CD4-positive, alpha-beta T cell treated with Interleukin-4 for 4 hours (primary cell): ENCODE results near the gene TMEM150A.
A peak's percentile ranks its signal among the peaks of the same experiment; 100 is the strongest.
"Not testable (repeated sequence)": the region's sequence is repeated elsewhere in the genome, so short reads cannot be mapped to it uniquely, and the experiment has no call there.

Source experiments
- DNase-seq: peaks from one replicate; pipeline ENCODE4 v3.0.0-alpha.2; 2020

Gene TMEM150A

DNA sequence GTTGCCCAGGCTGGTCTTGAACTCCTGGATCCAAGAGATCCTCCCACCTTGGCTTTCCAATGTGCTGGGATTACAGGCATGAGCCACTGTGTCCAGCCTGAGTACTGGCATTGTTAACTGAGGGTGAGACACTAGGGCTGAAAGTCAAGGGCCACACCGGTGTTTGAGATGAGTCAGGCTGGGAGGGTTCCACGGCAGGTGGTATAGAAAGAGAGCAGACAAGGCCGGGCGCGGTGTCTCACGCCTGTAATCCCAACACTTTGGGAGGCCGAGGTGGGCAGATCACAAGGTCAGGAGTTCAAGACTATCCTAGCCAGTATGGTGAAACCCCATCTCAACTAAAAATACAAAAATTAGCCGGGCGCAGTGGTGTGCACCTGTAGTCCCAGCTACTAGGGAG lies 10.2 kb downstream of the TMEM150A start:
- not testable (repeated sequence) for DNase-seq

DNA sequence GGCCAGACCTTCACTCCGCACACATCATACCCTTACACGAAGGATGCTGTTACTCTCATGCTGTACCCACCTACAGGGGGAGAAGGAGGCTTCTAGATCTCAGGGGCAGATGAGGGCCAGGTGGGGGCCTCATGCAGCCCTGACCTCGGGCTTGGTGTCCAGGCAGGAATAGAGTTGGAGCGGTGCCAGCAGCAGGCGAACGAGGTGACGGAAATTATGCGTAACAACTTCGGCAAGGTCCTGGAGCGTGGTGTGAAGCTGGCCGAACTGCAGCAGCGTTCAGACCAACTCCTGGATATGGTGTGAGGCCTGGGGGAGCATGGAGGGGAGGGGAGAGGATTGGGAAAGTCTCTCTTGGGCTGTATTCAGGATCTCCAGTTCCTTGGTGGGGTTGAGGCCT lies 10.9 kb downstream of the TMEM150A start:
- no peak for DNase-seq

DNA sequence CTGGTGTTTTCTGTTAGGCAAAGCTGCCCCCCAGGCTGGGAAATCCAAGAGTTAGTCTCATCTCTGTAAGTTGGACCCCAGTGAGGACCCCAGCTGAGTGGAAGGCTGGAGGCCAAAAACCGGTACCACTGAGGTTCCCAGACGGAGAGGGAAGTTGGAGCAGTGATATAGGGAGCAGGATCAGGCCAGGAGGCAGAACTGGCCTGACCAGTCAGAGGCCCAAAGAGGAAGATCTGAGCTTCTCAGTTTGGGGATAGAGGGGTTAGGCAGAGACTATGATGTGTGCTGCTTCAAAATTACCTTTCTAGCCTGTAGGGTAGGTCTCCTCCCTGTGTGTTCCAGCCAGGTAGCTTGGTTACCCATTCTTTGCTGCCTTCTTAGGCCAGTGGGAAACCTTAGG lies 11.5 kb downstream of the TMEM150A start:
- DNase-seq: no peak

DNA sequence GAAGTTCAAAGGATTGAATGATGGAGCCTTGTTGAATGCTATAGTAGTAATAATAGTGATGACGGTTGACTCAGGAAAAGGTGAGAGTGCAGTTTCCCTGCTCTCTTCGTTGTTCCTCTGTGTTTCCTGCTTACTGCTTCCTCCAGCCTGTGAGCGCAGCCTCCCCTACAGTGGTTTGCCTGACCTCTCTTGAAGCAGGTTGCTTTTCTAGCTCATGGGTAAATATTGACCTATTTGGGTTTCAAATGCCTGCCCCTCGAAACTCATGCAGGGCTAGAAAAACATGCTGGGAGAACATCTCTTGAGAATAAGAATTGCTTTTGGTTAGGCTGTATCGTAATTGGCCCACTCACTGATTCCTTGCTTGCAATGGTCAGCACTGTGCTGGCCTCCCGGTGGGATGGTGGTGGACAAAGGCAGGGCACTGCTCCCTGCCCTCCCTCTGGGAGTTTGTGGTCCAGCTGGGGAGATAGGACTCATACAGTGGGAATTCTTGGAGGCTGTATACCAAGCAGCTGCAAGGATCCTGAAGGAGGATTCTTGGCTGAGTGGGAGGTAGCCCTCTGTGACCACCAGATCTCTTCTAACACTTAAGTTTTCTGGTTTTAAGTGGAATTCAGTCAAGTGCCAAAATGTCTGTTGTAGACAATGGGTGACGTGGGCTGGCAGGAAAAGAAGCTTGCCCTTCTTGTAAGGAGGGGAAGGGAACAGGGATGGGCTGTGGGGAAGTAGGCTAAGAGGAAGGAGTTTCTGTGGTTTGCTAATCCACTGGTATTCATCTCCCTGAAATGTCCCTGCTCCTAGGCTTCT lies 12.3 kb downstream of the TMEM150A start:
- DNase-seq: no peak

DNA sequence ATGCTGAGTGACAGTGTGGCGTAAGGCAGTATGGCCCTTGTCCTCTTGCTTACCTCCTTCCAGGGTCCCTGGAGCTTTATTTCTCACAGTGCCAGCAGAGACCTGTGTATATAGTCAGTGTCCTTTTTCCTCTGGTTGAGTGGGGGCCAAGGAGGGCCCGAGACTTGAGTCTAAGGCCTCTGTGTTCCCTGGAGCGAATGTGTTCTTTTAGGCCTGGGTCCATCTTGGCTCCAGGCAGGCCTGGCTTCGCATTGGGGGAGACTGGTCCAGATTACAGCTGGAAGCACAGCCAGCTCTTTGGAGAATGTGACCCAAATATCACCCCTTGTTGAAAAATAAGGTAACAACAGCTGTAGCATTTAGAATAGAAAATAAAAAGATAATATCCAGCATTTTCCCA lies 13.3 kb downstream of the TMEM150A start:
- no peak for DNase-seq

DNA sequence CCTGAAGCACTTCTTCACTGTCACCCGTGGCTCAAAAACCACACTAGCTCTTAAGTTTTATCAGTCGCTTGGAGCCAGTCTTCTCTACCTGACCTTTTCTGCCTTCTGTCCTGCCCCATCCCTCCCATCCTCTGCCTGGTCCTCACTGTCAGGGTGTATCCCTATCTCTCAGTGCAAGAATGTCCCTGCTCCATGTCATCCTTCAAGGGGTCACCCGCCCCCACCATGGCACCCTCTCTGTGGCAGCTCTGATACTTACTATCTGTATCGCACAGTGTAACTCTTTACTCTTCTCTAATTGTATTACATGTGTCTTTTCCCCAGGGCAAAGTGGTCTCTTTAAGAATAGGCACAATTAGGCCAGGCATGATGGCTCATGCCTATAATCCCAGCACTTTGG lies 13.9 kb downstream of the TMEM150A start:
- DNase-seq: no peak

DNA sequence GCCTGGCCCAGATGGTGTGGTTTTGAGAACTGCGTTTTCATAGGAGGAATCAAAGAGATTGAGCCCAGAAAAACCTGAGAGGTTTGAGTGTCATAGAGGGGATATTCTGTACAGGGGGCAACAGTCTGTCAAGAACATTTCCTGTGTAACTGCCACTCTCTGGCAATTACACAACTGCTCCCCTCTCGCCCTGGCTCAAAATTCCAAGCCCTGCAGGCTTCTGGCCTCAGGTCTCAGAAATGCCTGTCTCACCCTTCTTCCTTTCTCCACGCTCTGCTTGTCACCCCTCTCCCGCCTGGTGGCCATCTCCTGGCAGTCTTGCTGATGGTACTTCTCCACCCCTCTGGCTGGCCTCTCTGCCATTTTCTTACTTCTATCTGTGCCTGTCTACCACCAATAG lies 14.3 kb downstream of the TMEM150A start:
- no peak for DNase-seq

DNA sequence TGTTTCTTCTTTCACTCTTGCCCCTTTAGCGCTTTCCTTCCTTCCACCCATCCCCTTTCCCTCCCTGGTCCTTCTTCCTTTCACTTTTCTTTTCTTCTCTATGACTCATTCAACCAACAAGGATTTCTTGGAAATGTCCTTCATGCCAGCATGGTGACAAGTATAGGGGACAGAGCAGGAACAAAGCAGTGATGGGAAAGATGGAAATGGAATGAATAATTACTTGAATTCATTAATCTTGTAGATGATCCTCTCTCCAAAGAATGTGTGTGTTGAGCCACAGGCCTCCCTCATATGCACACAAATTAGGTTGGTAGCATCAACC lies 16.8 kb downstream of the TMEM150A start:
- DNase-seq: no peak

DNA sequence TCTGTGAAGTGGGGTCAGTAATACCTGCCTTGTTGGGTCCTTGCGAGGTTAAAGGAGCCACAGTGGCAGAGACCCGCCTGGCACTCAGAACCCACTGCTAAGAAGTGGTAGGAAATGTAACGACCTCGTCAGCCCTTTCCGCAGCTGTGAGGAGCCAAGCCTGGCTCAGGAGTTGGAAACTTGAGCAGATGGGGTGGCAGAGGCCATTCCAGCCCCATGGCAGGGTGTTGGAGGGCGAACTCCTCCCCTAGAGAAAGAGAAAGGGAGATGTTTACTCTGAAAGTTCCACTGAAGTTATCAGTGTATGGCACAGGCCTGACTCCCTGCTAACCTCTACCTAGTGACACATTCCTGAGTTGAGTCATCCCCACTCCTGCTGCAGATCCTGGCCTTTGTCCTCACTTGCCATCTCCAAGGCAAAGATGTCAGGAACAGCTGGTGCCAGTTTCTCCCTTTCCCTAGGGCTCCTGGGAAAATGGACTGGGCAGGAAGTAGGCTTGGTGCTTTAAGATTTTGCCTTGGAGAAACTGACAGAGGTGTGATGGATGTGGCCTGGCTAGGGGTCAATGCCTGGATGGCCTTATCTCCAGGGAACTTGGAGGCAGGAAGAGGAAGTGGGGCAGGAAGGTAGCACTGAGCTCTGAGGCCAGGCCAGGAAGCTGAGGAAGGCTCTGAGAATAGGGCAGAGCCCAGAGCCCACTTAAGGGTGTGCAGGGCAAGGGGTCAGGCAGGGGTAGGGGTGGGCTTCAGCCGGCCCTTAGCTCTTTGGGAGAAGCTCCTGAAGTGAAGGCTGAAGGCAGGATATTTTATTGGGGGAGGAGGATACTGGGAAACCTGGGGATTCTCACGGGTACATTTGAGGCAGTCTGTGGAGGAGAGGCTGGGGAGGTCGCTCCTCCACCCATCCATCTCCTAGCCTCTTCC lies 17.4 kb downstream of the TMEM150A start:
- no peak for DNase-seq

DNA sequence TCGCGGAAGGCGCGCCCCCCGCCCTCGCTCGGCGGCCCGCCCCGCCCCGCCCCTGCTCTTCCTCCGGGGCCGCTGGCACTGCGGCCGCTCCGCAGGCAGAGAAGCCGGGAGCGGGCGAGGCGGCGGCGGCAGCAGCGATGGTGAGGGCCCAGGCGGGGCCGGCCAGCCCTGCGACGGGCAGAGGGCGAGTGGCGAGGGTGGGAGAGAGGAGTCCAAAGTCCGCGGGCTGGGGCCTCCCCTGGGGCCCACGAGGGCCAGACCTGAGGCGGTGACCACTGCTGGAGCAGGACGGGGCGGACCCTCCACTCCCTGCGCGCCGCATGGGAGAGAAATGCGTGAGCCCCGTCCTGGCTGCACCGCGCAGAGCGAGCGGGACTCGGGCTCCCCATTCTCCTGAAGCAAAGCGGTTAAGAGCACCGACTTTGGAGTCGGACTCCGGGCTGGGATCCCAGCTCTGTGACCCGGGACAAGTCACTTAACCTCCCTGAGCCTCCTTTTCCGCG lies 18.1 kb downstream of the TMEM150A start, which contains the start of gene VAMP5:
TSS of gene VAMP5 (plus strand) at position 78 of the 503 bp plus-strand sequence. CDS start at position 138, 60 bp downstream.
- DNase-seq: no peak

DNA sequence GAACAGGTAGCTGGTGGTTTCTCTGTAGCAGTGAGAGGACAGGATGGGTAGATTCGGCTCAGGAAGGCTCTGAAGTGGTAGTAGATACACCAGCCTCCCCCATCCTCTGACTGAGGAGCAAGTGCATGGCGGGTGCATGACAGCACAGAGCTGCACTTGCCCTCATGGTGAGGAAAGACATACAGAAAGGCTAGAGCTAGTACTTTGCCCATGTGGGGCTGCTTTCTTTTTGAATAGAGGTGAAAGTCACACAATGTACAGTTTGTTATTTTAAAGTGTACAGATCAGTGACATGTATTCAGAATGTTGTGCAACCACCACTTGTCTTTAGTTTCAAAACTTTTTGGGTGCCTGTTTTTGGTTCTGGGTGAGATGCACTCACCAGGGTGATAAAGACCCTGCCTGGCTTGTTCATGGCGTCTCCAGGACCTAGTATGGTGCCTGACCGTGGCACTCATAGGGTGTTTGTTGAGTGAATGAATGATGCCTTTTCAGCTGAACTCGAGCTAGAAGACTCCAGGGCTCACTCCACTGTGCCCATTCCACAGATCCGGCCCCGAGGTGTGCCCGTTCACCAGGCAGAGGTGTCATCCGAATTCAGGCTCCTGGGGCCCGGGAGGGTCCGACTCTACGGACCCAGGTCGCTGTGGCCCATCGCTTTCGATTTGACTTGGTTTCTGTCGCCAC lies 18.7 kb downstream of the TMEM150A start:
- DNase-seq: peak; percentile 37

DNA sequence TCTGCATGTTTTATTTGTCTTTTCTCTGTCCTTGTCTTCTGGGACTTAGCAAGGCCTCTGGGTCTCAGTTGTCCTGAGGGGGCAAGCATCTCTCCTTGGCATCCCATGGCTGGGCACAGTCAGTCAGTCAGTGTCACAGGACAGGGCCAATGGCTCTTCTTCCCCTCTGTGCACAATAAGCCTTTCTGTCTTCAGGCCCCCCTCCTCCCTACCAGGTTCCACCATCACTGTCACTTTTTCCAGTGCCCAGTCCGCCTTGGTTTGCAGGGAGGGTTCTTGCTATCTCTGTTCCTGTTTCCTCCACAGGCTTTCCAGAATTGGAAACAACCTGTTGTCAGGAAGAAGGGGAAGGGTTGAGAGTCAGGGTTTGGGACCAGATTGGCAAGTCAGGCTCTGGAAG lies 20.0 kb downstream of the TMEM150A start:
- DNase-seq: no peak

DNA sequence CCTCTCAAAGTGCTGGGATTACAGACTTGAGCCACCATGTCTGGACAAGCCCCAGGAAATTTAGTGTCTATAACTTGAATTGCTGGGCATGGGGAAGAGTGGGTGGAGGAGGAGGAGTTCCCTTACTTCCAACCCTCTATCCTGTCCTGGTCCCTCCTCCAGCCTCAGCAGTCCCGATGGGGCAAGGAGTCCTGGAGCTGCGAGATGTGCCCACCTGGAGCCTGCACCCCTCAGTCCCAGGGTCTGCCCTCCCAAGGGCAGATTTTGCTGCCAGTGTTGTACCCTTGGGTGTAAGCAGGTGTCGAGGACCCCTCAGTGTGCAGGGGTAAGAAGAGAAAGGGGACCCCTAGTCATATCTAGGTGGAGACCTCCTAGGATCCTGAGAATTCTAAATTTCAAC lies 22.3 kb downstream of the TMEM150A start:
- no peak for DNase-seq

DNA sequence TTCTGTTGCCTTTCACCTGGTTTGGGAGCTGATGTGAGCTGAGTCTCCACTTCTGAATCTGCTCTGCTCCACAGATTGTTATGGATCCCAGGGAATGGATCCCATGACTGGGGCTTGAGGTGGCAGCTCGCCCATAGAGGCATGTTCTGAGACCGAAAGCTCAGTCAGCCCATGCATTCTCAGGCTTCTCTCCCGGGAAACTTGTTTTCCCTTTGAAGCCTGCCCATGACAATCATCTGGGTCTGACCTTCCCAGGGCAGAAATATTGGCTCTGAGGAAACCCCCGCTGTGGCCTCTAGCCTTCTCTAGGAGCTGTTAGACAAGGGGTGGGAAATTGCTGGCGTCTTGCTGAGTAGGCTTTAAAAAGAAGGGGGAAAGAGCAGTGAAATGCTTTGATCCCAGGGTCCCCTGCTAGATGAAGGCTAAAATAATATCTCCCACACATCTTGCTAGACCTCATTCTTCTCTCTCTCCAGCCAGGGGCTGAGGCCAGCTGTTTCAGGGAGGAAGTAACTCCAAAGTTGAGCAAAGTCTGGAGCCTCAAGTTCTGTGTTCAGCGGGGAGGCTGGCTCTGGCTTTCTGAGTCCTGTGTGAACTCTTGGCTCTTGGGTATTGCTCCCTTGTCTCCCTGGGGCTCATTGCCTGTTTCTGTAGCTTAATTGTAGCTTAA lies 23.1 kb downstream of the TMEM150A start:
- no peak for DNase-seq

DNA sequence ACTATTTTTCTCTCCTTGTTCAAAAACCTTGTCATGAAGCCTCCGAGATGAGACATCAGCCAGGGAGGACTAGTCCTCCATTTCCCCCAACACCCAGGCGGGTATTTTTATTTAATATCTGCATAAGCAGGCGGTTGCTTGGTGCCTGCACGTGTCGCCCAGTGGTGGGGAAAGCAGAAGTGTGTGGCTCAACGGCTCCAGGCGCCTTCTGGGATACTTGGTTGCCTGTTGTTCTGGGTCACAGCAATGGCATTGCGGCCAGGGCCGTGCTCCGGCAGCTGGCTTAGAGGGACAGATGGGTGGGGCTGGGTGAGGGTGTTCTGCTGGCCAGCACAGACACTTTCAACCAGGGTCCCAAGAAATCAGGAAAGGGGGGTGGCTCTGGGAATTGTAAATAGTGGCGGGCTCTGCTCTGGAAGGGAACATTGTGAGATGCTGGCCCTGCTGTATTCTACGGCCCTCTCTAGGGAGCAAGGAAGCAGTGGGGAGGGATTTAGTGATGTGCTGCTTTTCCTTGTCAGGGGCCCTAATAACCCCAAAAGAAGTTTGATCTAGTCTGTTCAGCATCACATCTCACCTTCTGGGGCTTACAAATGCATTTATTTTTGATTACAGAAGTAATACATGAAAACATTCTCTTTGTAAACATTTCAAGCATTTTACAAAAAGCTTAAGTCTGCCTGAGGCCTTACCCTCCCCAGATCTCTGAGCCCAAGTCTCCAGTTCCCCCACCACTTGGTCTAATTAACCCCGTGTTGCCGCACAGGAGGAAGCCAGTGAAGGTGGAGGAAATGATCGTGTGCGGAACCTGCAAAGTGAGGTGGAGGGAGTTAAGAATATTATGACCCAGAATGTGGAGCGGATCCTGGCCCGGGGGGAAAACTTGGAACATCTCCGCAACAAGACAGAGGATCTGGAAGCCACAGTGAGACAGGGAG lies 24.0 kb downstream of the TMEM150A start:
- DNase-seq: no peak

DNA sequence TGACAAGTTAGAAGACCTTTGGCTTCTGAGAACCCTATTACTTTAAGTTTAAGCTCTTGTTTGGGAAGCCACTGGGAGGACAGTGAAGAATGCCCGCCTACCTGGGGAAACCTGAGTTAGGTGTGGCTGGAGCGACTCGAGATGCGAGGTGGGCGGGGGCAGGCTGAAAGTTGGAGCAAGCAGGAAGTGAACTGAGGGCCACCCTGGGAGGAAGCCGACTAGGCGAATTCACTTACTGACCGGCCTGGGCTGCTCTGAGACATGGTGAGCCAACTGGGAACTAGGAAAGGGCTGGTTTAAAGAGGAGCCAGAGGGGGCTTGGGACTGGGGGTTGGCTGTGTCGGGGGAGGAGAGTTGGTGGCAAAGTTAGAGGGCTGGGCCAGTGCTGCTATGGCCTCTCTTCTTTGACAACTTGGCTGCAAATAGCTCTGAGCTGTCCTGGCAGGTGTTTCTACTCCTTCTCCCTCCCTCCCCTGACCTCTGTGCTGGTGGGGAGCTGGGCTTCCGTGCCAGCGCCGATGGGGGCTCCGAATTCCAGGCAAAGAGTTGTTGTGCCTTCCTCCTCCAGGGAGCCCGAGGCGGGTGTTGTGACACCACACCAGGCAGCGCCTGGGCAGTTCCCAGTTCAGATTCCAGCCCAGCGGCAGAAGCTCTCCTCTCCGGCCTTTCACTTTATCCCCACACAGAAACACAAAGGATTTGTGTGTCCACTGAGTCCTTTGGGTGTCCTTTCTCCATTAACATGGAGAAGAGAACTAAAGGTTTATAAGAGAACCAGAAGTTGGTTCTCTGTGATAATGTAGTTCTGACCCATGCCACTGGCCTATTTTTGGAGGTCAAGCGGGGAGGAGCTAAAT lies 24.9 kb downstream of the TMEM150A start, which contains the start of gene VAMP8:
TSS of gene VAMP8 (plus strand) at position 201 of the 857 bp plus-strand sequence. CDS start at position 262, 61 bp downstream.
- peak; percentile 69 for DNase-seq

DNA sequence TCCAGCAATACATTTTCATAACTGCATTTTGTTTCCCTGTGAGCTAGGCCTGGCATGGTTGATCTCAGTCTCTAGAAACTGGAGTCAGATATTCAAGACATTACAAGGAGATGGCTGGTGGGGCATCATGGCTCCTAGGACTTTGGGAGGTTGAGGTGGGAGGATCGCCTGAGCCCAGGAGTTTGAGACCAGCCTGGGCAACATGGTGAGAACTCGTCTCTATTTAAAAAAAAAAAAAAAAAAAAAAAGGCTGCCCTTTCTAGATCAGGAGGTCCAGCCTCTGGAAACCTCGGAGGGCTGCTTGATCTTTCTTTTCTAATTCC lies 25.5 kb downstream of the TMEM150A start:
- no peak for DNase-seq

DNA sequence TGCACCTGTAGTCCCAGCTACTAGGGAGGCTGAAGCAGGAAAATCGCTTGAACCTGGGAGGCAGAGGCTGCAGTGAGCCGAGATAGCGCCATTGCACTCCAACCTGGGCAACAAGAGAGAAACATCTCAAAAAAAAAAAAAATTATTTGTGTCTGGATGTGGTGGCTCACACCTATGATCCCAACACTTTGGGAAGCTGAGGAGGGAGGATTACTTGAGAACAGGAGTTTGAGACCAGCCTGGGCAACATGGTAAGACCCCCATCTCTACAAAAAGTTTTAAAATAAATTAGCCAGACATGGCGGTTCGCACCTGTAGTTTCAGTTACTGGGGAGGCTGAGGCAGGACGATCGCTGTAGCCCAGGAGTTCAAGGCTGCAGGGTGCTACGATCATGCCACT lies 26.8 kb downstream of the TMEM150A start:
- DNase-seq: no peak

DNA sequence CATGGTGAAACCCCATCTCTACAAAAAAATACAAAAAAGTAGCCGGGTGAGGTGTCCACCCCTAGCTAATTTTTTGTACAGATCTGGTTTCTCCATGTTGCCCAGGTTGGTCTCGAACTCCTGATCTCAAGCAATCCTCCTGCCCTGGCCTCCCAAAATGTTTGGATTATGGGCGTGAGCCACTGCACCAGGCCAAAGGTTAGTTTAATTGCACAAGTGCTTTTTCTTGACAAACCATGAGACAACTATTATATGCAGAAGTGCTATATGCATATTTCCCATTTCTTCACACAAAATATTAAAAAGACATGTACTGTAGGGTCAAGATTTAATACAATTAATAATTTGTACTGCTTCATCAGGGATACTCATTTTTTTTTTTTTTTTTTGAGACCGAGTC lies 36.2 kb downstream of the TMEM150A start:
- no peak for DNase-seq

DNA sequence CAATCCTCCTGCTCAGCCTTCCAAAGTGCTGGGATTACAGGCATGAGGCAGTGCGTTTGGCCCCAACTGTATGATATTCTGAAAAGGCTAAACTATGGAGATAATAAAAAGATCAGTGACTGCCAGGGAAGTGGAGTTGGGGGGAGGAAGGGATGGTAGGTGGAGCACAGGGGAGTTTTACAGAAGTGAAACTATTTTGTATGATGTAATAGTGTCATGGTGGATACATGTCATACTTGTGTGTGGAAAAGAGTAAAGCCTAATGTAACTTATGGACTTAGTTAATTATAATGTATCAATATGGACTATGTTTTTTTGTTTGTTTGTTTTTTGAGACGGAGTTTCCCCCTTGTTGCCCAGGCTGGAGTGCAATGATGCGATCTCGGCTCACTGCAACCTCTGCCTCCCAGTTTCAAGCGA lies 38.3 kb downstream of the TMEM150A start:
- no peak for DNase-seq
